Fibroblast of villous mesenchyme (primary cell): Measurements from ENCODE around the gene PLG. TPM values are rescaled to one million over a fixed set of nuclear protein-coding genes. Genes with fewer than 3 reads are reported as not detected.
"Not testable (repeated sequence)": the region's sequence is repeated elsewhere in the genome, so short reads cannot be mapped to it uniquely, and the experiment has no call there.

Experiments used
- DNase-seq: peaks from one replicate; pipeline ENCODE4 v3.0.0-alpha.2; 2010; ENCODE audit warnings: low read depth
- H3K4me3 ChIP-seq: 2 replicates; pipeline ENCODE4 v1.5.1; 2011; ENCODE audit warnings: low read depth, mild to moderate bottlenecking, low read length
- total RNA-seq: library from RNA; depleted of rRNA; stranded (reverse); fragments of >200 nt; gene quantifications from 2 replicates; pipeline ENCODE4 v1.2.3, GENCODE V29; 2012
- TF ChIP-seq, protein P1 (sequence below): IDR thresholded peaks from 2 replicates; pipeline ENCODE4 v1.5.1; 2012; ENCODE audit warnings: low read depth, mild to moderate bottlenecking, low read length; ENCODE audit not compliant: insufficient read depth

PLG gene
- total RNA-seq = not detected in 2 replicates

DNA sequence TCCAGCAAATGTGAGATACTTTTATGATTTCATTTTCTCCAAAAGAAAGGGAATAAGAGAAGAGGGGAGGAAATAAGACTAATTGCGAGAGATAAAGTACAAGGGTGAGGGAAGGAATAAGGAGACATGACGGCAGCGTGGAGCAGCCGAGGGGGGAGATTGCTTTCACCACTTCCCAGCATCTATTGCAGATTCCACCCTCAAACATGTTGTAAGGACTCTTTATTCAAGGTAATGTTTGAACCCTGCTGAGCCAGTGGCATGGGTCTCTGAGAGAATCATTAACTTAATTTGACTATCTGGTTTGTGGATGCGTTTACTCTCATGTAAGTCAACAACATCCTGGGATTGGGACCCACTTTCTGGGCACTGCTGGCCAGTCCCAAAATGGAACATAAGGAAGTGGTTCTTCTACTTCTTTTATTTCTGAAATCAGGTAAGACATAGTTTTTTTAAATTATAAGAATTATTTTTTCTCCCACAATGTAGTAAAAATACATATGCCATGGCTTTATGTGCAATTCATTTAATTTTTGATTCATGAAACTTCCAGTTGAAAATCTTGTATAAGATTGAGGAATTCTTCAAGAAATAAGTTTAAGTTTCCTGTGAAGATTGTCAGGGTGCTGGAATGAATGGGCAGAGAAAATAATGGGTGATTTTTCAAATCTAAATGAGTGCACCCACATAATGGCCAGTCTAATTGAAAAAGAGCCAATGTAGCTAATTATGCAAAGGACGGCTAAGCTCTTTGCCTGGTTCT, at the start of gene PLG:
Gene PLG, plus strand, starts transcription at position 327 of the 763 bp plus-strand sequence. Its CDS starts 61 bp downstream, at position 388.
- not testable (repeated sequence) for H3K4me3 ChIP-seq, DNase-seq

DNA sequence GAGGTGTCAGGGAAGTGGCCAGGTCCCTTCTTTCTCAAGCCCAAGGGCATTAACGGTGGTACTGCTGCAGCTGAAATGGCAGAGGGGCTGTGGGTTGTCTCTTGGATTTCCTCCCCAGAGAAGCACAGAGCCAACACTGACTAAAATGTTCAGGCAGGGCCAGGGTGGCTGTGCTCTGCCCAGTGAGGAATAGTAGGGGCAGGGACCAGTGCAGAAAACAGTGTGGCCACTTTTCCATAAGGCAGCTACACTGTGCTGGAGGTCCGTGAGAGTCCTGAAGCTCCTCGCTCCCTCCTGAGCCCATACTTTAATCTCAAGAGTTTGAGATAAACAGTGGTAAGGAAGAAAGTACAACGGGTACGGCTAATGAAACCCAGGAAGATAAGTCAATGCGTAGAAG, 42.5 kb upstream of the PLG start:
- no peak for DNase-seq
- TF ChIP-seq, protein P1, sequence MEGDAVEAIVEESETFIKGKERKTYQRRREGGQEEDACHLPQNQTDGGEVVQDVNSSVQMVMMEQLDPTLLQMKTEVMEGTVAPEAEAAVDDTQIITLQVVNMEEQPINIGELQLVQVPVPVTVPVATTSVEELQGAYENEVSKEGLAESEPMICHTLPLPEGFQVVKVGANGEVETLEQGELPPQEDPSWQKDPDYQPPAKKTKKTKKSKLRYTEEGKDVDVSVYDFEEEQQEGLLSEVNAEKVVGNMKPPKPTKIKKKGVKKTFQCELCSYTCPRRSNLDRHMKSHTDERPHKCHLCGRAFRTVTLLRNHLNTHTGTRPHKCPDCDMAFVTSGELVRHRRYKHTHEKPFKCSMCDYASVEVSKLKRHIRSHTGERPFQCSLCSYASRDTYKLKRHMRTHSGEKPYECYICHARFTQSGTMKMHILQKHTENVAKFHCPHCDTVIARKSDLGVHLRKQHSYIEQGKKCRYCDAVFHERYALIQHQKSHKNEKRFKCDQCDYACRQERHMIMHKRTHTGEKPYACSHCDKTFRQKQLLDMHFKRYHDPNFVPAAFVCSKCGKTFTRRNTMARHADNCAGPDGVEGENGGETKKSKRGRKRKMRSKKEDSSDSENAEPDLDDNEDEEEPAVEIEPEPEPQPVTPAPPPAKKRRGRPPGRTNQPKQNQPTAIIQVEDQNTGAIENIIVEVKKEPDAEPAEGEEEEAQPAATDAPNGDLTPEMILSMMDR = no peak
- no peak overlapping the region for H3K4me3 ChIP-seq

DNA sequence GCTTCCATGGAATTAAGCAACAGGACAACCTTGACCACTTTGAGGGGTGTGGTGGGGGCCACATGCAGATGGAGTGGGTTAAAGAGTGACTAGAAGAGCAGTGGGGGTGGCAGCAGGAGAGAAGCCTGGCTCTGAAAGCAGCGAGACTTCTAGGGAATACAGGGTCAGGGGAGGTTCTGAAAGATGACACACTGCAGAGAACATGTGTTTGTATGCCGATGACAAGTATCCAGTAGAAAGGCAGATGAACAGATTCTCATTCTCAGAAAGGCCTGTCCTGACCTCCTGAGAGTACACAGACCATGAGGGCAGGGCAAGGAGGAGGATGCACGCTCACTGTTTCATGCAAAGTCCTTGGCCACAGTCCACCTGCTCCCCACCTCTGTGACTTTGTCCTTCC, 40.8 kb upstream of the PLG start:
- TF ChIP-seq, protein P1 = no peak
- no peak overlapping the region for H3K4me3 ChIP-seq
- no peak for DNase-seq

DNA sequence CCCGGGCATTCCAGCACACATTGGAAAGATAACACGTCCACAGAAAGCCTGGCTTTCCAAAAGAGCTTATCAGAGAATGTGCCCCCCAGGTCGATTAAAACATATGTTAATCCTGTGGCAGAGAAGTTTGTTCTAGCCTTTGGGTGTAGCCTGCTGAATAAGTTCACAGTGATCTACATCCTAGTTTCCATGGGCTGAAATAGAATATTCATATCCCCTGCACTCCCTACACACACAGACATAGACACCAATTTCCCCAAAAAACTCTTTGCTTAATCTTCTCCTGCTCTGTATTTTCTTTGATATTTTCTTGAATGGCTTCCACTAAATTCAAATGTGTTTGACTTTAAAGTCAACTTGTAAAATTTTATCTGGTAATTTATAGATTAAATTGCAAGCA, 39.6 kb upstream of the PLG start:
- no peak for DNase-seq
- TF ChIP-seq, protein P1 = no peak
- H3K4me3 ChIP-seq = no peak overlapping the region

DNA sequence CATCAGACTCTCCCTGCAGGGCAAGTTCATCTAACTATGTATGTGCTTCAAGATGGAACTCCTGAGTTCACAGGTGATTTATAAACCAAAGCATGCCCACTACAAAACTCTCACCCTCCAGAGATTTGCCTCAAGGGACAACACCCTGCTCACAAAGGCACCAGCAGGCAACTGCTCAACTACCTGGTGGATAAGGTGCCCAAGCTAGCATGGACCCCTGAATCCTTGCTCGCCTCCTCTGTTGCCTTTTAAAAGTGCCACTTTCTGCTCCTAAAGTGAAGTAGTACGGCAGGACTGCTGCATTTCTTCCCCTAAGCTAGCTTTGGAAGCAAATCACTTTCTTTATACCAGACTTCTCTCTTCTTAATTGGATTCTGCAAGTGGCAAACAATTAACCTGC, 39.2 kb upstream of the PLG start:
- no peak overlapping the region for H3K4me3 ChIP-seq
- TF ChIP-seq, protein P1 = no peak

DNA sequence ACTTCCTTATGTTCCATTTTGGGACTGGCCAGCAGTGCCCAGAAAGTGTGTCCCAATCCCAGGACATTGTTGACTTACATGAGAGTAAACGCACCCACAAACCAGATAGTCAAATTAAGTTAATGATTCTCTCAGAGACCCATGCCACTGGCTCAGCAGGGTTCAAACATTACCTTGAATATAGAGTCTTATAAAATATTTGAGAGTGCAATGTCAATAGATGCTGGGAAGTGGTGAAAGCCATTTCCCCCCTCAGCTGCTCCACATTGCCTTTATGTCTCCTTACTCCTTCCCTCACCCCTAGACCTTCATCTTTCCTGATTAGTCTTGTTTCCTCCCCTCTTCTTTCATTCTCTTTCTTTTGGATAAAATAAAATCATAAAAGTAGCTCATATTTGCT, 37.8 kb upstream of the PLG start, which contains the start of gene LPA:
Gene LPA, minus strand, starts transcription at position 78 of the 400 bp plus-strand sequence. Its CDS starts 61 bp downstream, at position 17.
- DNase-seq, H3K4me3 ChIP-seq: not testable (repeated sequence)

More for the DNA sequence above, 39.2 kb upstream of the PLG start:
- no peak for DNase-seq

DNA sequence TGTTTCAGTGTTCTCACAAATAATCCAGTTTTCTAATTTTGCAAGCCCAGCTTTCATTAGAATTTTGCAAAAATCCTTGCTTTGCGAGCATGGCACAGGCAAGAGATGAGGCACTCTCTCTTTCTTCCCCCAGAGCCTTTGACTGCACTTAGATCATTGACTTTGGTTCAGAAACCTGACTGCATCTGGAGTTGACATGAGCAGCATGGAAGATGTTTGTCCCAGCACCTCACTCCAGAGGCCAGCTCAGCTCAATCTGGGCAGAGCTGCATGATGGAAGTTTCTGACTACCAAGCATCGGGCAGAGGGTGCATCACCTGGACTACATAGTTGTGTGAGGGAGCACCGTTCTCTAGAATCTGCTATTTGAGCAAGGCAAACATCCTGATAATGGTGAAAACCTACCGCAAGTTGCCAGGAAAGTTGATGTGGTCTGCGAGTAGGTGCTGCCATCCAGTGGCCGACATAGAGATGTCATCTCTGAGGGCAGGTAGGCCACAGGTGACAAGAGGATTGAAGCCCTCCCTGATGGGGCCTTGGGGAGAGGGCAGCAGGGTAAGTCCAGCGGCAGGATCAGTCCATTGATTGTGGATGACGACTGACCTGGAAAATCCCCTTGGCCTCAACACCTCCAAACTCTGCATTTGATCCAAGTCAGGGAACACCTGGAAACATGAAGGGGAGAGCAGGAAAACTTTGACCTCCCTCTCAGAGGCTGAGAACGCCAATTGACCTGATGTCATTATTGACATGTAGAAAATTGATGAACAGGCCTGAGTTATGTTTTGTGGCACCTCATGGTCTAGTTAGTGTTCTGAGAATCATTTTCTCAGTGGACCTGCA, 34.2 kb upstream of the PLG start:
- TF ChIP-seq, protein P1 = no peak
- no peak for DNase-seq
- H3K4me3 ChIP-seq = no peak overlapping the region
